HPDE6-E6E7 (cell line): ENCODE measurements around the gene KRTAP23-1.

Experiments used
- DNase-seq: peaks from one replicate; pipeline ENCODE4 v3.0.0; 2011; ENCODE audit warnings: missing footprints; ENCODE audit errors: extremely low spot score

Gene KRTAP23-1

GRCh38 chr21:30348506-30348905, at the start of gene KRTAP23-1:
Gene KRTAP23-1 (minus strand): TSS chr21:30348606. CDS start chr21:30348606, 0 bp downstream.
- DNase-seq: no peak

GRCh38 chr21:30395731-30396130, 47.3 kb upstream of the KRTAP23-1 start, which contains the start of gene KRTAP13-1:
Gene KRTAP13-1 (plus strand): TSS chr21:30396031. CDS start chr21:30396087, 56 bp downstream.
- no peak for DNase-seq

- DNase-seq: no peak
These were observed 43.2 kb upstream of the KRTAP23-1 start for GRCh38 chr21:30391492-30392025.

GRCh38 chr21:30382201-30382600, 33.8 kb upstream of the KRTAP23-1 start:
- no peak for DNase-seq

GRCh38 chr21:30372139-30372770, 23.8 kb upstream of the KRTAP23-1 start, which contains the start of gene KRTAP13-2:
Gene KRTAP13-2 (minus strand): TSS chr21:30372271. CDS start chr21:30372213, 58 bp downstream.
- DNase-seq: no peak

GRCh38 chr21:30355906-30356305, 7.5 kb upstream of the KRTAP23-1 start:
- DNase-seq: no peak

GRCh38 chr21:30354308-30355005, 6.1 kb upstream of the KRTAP23-1 start:
- DNase-seq: no peak

GRCh38 chr21:30351534-30351933, 3.1 kb upstream of the KRTAP23-1 start:
- DNase-seq: no peak

- no peak for DNase-seq
These were observed 1.2 kb upstream of the KRTAP23-1 start for GRCh38 chr21:30349572-30349971.

- no peak for DNase-seq
These were observed 3.4 kb downstream of the KRTAP23-1 start for GRCh38 chr21:30345014-30345413.

- peak; percentile 34 for DNase-seq
These were observed 7.5 kb downstream of the KRTAP23-1 start for GRCh38 chr21:30340714-30341573.

- no peak for DNase-seq
These were observed 9.7 kb downstream of the KRTAP23-1 start for GRCh38 chr21:30338717-30339116.

- no peak for DNase-seq
These were observed 10.6 kb downstream of the KRTAP23-1 start for GRCh38 chr21:30337772-30338171.

- no peak for DNase-seq
These were observed 11.1 kb downstream of the KRTAP23-1 start, which contains the start of gene KRTAP27-1 for GRCh38 chr21:30337276-30337744. Gene KRTAP27-1 (minus strand): TSS chr21:30337694. CDS start chr21:30337668, 26 bp downstream.

GRCh38 chr21:30336596-30336995, 11.8 kb downstream of the KRTAP23-1 start:
- DNase-seq: no peak

- no peak for DNase-seq
These were observed 14.7 kb downstream of the KRTAP23-1 start for GRCh38 chr21:30333736-30334135.

- DNase-seq: no peak
These were observed 15.7 kb downstream of the KRTAP23-1 start for GRCh38 chr21:30332681-30333080.

- DNase-seq: no peak
These were observed 19.1 kb downstream of the KRTAP23-1 start for GRCh38 chr21:30329203-30329875.

GRCh38 chr21:30326390-30326789, 22.0 kb downstream of the KRTAP23-1 start:
- DNase-seq: no peak

- no peak for DNase-seq
These were observed 28.2 kb downstream of the KRTAP23-1 start, which contains the start of gene KRTAP26-1 for GRCh38 chr21:30320215-30320614. Gene KRTAP26-1 (minus strand): TSS chr21:30320315. CDS start chr21:30320035, 280 bp downstream.

GRCh38 chr21:30315701-30316100, 32.7 kb downstream of the KRTAP23-1 start:
- DNase-seq: no peak
